ENCODE data around the gene CPXM1.

Gene CPXM1

DNA sequence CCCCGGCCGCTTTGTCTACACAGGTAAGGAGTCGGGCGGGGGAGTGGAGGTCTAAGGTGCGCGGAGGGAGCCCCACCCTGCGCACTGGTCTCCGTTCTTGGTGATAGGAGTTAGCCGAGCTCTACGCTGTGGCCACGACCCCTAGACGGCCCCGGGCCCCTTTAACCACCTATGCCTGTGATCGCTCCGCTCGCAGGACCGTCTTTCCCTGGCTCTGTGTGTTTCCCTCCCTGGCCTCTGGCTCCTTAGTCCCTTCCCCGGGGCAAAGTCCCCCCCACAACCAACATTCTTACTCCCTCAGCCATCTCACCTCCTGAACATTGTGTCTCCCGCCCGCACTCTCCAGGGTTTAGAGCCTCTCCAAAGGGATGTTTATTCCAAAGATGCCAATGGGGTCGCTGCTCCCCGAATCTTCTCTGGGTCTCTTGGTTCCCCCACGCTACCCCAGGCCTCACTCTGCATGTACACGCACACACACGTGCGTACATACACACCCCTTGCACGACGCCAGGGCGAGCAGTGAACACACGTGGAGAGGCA lies 50.4 kb downstream of the CPXM1 start:
- H3K4me3 Mint-ChIP-seq, result no peak overlapping the region
- no peaks in the 10 kb centered on the region for H3K9me3 Mint-ChIP-seq
- TF ChIP-seq, protein P1, sequence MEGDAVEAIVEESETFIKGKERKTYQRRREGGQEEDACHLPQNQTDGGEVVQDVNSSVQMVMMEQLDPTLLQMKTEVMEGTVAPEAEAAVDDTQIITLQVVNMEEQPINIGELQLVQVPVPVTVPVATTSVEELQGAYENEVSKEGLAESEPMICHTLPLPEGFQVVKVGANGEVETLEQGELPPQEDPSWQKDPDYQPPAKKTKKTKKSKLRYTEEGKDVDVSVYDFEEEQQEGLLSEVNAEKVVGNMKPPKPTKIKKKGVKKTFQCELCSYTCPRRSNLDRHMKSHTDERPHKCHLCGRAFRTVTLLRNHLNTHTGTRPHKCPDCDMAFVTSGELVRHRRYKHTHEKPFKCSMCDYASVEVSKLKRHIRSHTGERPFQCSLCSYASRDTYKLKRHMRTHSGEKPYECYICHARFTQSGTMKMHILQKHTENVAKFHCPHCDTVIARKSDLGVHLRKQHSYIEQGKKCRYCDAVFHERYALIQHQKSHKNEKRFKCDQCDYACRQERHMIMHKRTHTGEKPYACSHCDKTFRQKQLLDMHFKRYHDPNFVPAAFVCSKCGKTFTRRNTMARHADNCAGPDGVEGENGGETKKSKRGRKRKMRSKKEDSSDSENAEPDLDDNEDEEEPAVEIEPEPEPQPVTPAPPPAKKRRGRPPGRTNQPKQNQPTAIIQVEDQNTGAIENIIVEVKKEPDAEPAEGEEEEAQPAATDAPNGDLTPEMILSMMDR (IDR thresholded peaks at IDR 0.05), result no peak
- DNase-seq, result no peak
- no peaks in the 10 kb centered on the region for H3K36me3 Mint-ChIP-seq (ENCODE audit: low read depth)
- H3K27ac Mint-ChIP-seq, result no peak overlapping the region
- peaks cover 24% of the 10 kb centered on the region for H3K4me1 Mint-ChIP-seq
- H3K27me3 Mint-ChIP-seq (ENCODE audit: low read depth, poor library complexity), result peaks cover 94% of the 10 kb centered on the region

DNA sequence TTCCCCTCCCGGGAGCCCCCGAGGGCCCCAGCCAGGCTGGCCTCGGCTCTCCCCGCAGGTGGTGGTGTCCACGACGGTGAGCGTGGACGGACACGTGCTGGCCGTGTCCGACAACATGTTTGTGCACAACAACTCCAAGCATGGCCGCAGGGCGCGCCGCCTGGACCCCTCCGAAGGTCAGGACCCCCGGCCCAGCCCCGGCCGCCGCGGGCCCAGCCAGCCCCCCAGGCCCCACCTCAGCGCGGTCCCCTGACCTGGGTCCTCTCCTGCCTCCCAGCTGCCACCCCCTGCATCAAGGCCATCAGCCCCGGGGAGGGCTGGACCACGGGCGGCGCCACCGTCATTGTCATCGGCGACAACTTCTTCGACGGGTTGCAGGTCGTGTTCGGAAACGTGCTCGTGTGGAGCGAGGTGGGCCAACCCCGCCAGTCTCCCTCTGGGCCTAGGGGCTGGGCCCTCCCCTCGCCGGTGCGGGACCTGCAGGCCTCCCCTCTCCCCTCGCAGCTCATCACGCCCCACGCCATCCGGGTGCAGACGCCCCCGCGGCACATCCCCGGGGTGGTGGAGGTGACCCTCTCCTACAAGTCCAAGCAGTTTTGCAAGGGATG lies 51.0 kb downstream of the CPXM1 start:
- DNase-seq, result no peak
- peaks cover 24% of the 10 kb centered on the region for H3K4me1 Mint-ChIP-seq
- TF ChIP-seq, protein P1 (IDR thresholded peaks at IDR 0.05), result no peak
- H3K36me3 Mint-ChIP-seq (ENCODE audit: low read depth), result no peaks in the 10 kb centered on the region
- H3K4me3 Mint-ChIP-seq, result no peak overlapping the region
- H3K9me3 Mint-ChIP-seq, result no peaks in the 10 kb centered on the region
- H3K27ac Mint-ChIP-seq, result no peak overlapping the region
- peaks cover 94% of the 10 kb centered on the region for H3K27me3 Mint-ChIP-seq (ENCODE audit: low read depth, poor library complexity)

DNA sequence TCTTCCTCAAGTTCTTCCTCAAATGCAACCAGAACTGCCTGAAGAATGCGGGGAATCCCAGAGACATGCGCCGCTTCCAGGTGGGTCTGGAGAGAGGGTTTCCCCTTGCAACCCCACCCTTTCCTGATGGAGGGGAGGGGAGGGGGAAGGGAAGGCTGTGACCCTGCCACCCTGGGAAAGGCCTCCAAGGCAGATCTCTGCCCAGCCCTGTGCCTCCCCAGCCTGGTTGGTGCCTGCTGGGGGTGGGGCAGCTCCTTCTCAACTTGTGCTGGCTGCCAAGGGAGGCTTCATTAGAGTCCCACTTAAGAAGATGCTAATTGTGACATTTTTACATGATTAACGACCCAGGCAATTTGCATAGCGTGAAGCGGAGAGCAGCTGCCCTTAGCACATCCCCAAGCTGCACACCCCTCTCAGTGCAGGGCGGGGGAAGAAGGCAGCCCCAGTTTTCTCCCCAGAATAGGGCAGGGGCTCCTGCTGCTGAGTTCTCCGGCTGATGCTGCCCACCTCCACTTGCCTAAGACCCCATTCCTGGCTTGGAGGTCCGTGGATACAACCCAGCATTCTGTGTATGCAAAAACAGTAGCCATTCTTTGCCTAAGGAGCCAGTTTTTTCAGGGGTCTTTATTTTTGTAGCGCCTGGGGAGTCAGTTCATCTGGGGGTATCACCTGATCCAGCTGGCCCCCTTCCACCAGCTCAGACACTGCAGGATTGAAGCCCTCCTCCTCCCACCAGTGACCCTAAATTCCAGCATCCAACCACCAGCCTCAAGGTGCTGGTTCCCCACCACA lies 51.7 kb downstream of the CPXM1 start:
- H3K27me3 Mint-ChIP-seq (ENCODE audit: low read depth, poor library complexity), result peaks cover 94% of the 10 kb centered on the region
- no peak for DNase-seq
- H3K4me1 Mint-ChIP-seq, result peaks cover 24% of the 10 kb centered on the region
- H3K9me3 Mint-ChIP-seq, result no peaks in the 10 kb centered on the region
- no peak overlapping the region for H3K27ac Mint-ChIP-seq
- no peaks in the 10 kb centered on the region for H3K36me3 Mint-ChIP-seq (ENCODE audit: low read depth)
- no peak overlapping the region for H3K4me3 Mint-ChIP-seq
- TF ChIP-seq, protein P1 (IDR thresholded peaks at IDR 0.05), result no peak

DNA sequence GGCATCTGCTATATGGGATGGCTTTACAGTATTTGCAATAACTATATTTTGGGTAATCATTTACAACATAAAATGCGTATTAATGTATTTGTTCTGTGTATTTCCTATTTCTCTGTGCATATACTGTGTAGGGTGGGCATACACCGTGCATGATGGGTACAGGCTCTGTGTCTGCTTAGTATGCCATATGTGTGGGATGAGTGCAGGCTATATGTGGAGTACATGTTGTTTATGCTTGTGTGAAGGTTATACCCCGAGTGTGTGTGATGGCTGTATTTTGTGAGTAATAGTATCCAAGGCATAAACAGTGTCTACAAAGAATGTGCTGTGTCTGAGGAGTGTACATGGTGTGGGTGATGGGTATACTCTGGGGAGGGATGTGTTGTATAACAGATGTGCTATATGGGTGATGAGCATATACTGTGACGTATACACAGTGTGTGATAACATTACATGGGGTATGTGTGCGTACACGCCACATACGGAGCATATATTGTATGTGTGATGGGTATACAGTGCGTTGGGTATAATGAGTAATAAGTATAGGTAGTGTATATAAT lies 52.7 kb downstream of the CPXM1 start:
- no peak overlapping the region for H3K27ac Mint-ChIP-seq
- no peaks in the 10 kb centered on the region for H3K9me3 Mint-ChIP-seq
- H3K36me3 Mint-ChIP-seq (ENCODE audit: low read depth), result no peaks in the 10 kb centered on the region
- peaks cover 94% of the 10 kb centered on the region for H3K27me3 Mint-ChIP-seq (ENCODE audit: low read depth, poor library complexity)
- TF ChIP-seq, protein P1 (IDR thresholded peaks at IDR 0.05), result no peak
- no peak for DNase-seq
- peaks cover 21% of the 10 kb centered on the region for H3K4me1 Mint-ChIP-seq
- H3K4me3 Mint-ChIP-seq, result no peak overlapping the region

DNA sequence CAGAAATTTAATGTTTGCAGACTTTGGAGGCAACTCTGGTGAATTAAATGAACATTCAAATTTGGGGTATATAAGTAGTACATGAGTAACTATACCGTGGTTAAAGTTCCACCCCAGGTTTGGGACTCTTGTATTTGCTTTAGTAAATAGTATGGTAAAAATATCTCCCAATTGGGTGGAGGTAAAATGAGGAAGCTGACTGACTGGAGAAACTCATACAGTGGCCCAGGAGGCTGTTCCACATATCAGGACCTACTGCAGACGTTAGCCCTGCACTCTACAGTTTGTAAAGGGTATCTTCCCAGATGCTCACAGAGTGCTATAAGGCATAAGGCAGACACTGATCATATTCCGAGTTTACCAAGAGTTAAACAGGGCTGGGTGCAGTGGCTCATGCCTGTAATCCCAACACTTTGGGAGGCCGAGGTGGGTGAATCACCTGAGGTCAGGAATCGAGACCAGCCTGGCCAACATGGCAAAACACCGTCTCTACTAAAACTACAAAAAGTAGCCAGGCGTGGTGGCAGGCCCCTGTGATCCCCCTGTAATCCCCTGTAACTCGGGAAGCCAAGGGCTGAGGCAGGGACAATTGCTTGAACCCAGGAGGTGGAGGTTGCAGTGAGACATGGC lies 53.7 kb downstream of the CPXM1 start:
- no peak overlapping the region for H3K4me3 Mint-ChIP-seq
- peaks cover 19% of the 10 kb centered on the region for H3K4me1 Mint-ChIP-seq
- H3K36me3 Mint-ChIP-seq (ENCODE audit: low read depth), result no peaks in the 10 kb centered on the region
- DNase-seq, result no peak
- H3K27me3 Mint-ChIP-seq (ENCODE audit: low read depth, poor library complexity), result peaks cover 100% of the 10 kb centered on the region
- TF ChIP-seq, protein P1 (IDR thresholded peaks at IDR 0.05), result no peak
- no peaks in the 10 kb centered on the region for H3K9me3 Mint-ChIP-seq
- no peak overlapping the region for H3K27ac Mint-ChIP-seq

Measured in nephron progenitor cell (in vitro differentiated cells).